GM19240 (cell line): ENCODE results near the gene OGT.

Experiments used
- DNase-seq: peaks from one replicate; pipeline ENCODE4 v3.0.0; 2011; ENCODE audit warnings: low spot score; ENCODE audit not compliant: insufficient read length

OGT gene

DNA sequence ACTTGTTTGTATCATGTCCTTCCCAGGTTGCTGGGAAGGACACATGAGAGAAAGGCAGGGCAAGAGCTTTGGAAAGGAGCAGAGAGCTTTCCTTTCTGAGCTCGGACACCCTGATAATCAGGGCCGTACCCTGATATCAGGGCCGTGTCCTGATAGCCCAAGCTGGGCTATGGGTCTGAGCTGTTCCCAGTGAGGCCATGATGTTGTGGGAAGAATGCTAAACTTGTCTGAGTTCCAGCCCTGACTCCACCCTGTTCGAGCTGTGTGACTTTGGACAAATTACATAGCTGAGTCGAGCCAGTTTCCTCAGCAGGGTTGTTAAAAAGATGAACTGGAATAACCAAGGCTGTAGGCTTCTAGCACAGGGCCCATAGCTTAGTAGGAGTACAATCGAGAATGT, 88.7 kb downstream of the OGT start:
- DNase-seq, result no peak

DNA sequence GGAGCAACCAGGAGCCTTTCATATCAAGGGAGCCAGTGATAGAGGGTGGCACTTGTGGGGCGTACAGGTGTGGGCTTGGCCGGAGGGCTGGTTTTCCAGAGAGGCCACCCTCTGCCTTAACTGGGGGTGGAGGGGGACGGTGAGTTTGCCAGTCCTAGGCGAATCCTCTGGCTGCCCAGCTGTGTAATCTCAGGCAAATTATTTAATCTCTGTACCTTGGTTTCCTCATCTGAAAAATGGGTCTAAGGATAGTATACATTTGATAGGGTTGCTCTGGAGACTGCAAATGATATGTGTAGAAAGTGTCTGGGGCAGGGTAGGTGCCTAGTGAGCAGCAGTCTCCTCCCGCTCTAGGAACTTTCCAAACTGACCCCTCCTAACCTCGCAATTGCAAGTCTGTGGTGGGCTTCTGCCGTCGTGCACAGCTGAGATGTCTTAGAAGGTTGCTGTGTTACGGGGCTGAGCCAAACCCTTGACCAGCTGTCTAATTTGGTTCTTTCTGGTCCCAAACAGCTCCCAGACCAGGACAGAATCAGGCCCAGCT, 89.2 kb downstream of the OGT start:
- DNase-seq, result no peak

DNA sequence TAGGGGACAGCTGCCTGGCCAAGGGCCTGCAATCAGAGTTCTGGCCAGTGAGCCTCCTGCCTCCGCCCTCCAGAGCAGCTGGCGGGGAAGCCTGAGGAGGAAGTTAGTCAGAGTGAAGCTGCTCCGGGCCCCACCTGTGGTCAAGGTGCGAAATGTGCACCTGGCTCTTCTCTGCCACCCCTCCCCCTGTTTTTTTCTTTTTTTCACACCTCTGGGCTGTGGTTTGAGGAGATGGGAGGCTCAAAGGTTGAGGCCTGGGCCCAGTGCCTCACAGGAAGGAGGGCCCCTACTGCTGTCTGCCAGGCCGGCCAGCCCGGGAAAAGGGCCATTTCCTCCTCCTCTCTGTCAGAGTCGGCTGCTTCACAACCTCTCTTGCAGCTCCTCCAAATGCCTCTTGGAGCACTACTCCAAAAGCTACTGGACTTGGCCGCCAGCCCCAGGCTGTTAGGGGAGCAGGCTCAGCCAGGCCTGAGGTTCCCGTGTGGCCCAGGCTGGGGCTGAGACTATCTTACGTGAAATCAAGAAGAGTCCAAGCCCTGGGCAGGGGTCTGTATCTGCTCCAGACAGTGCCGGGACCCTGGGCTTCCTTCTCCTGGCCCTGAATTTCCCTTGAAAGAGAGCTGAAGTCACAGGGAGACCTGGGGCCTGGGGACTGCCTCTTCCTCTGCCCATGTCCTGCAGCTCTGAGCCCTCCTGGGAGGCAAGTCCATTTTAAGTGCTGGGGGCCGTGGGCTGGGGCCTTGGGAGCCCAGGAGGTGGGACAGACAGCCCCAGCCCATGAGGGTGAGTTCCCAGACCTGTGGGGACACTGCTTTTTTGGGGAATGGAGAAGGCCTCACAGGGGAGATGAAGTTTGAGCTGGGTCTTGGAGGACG, 89.9 kb downstream of the OGT start:
- DNase-seq, result no peak

DNA sequence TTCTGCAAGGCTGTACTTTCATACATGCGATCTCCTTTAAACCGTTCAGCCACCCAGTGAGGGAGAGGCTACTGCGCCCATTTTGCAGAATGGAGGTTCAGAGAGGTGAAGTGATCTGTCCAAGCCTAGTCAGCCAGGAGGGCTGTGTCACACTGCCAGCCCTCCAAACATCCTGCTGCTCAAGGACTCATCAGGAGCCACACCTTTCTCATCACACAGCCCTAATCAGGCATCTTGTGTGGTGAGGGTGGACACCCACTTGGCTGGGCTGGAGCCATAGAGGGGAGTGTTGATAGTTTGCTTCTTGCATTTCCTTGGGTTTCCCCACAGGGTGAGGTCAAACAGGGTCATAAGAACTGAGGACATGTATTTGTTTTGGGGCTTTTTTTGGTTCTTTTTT, 90.8 kb downstream of the OGT start:
- DNase-seq, result no peak

DNA sequence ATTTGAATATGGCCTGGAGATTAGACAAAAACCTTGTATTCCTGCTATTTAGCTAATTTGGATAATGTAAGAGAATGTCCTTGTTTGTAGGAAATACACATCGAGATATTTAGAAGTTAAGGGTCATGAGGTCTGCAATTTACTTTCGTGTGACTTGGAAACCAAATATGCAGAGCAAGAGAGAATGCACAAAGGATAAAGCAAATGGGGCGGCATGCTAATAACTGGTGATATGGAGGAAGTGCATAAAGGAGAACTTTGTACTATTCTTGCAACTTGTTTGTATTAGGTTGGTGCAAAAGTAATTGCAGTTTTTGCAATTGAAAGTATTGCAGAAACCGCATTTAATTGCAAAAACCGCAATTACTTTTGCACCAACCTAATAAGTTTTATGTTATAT, 92.6 kb downstream of the OGT start:
- no peak for DNase-seq
